ENCODE data around the gene ZNF441.

The ZNF441 gene

GRCh38 chr19:11766597-11767591, at the start of gene ZNF441:
ZNF441 (plus strand) TSS chr19:11767000; CDS start chr19:11767194, 194 bp downstream.
- no peaks in the 10 kb centered on the region for H3K9me3 ChIP-seq (ENCODE audit: control insufficient read depth in 2 of 2, low read length in 2 of 2)
- H3K27ac ChIP-seq (ENCODE audit: low read length) = peak within 1 kb of the TSS; percentile 97
- H3K36me3 ChIP-seq (ENCODE audit: control insufficient read depth in 2 of 2, insufficient read depth in 2 of 2, low read length in 2 of 2) = no peaks in the 10 kb centered on the region
- H3K4me1 ChIP-seq (ENCODE audit: control insufficient read depth, insufficient read depth, low read length) = peaks cover 12% of the 10 kb centered on the region
- H3K27me3 ChIP-seq (ENCODE audit: control insufficient read depth in 1 of 2, insufficient read depth in 2 of 2, low read length in 2 of 2) = no peaks in the 10 kb centered on the region
- peak within 1 kb of the TSS; percentile 92 to 96 for H3K9ac ChIP-seq (ENCODE audit: low read length in 2 of 2)
- H3K4me3 ChIP-seq (ENCODE audit: low read length in 2 of 2) = peak within 1 kb of the TSS; percentile 86 to 91

- Histone ChIP-seq H3K4me1 (ENCODE audit: control insufficient read depth, insufficient read depth, low read length) (no peaks in the 10 kb centered on the region), H3K36me3 (ENCODE audit: control insufficient read depth in 2 of 2, insufficient read depth in 2 of 2, low read length in 2 of 2) (peaks cover 20 to 22% of the 10 kb centered on the region in 2 donors), H3K27me3 (ENCODE audit: control insufficient read depth in 1 of 2, insufficient read depth in 2 of 2, low read length in 2 of 2) (no peaks in the 10 kb centered on the region), H3K9ac (ENCODE audit: low read length in 2 of 2) (no peak overlapping the region), H3K27ac (ENCODE audit: low read length) (no peak overlapping the region), H3K9me3 (ENCODE audit: control insufficient read depth in 2 of 2, low read length in 2 of 2) (peaks cover 5 to 6% of the 10 kb centered on the region in 2 donors), H3K4me3 (ENCODE audit: low read length in 2 of 2) (no peak overlapping the region)
Observed at GRCh38 chr19:11721681-11722080, 45.1 kb upstream of the ZNF441 start.

GRCh38 chr19:11722414-11722813, 44.4 kb upstream of the ZNF441 start:
- Histone ChIP-seq H3K9me3 (ENCODE audit: control insufficient read depth in 2 of 2, low read length in 2 of 2) (peaks cover 5 to 6% of the 10 kb centered on the region in 2 donors), H3K4me1 (ENCODE audit: control insufficient read depth, insufficient read depth, low read length) (no peaks in the 10 kb centered on the region), H3K4me3 (ENCODE audit: low read length in 2 of 2) (no peak overlapping the region), H3K36me3 (ENCODE audit: control insufficient read depth in 2 of 2, insufficient read depth in 2 of 2, low read length in 2 of 2) (peaks cover 20 to 22% of the 10 kb centered on the region in 2 donors), H3K9ac (ENCODE audit: low read length in 2 of 2) (no peak overlapping the region), H3K27me3 (ENCODE audit: control insufficient read depth in 1 of 2, insufficient read depth in 2 of 2, low read length in 2 of 2) (no peaks in the 10 kb centered on the region), H3K27ac (ENCODE audit: low read length) (no peak overlapping the region)

GRCh38 chr19:11729586-11729985, 37.2 kb upstream of the ZNF441 start:
- no peak overlapping the region for H3K27ac ChIP-seq (ENCODE audit: low read length)
- no peak overlapping the region for H3K4me3 ChIP-seq (ENCODE audit: low read length in 2 of 2)
- no peaks in the 10 kb centered on the region for H3K4me1 ChIP-seq (ENCODE audit: control insufficient read depth, insufficient read depth, low read length)
- no peaks in the 10 kb centered on the region for H3K9me3 ChIP-seq (ENCODE audit: control insufficient read depth in 2 of 2, low read length in 2 of 2)
- H3K27me3 ChIP-seq (ENCODE audit: control insufficient read depth in 1 of 2, insufficient read depth in 2 of 2, low read length in 2 of 2) = no peaks in the 10 kb centered on the region
- no peak overlapping the region for H3K9ac ChIP-seq (ENCODE audit: low read length in 2 of 2)
- peaks cover 4 to 7% of the 10 kb centered on the region in 2 donors for H3K36me3 ChIP-seq (ENCODE audit: control insufficient read depth in 2 of 2, insufficient read depth in 2 of 2, low read length in 2 of 2)

- no peaks in the 10 kb centered on the region for H3K36me3 ChIP-seq (ENCODE audit: control insufficient read depth in 2 of 2, insufficient read depth in 2 of 2, low read length in 2 of 2)
- peaks cover 13% of the 10 kb centered on the region for H3K4me1 ChIP-seq (ENCODE audit: control insufficient read depth, insufficient read depth, low read length)
- no peak overlapping the region for H3K4me3 ChIP-seq (ENCODE audit: low read length in 2 of 2)
- H3K9me3 ChIP-seq (ENCODE audit: control insufficient read depth in 2 of 2, low read length in 2 of 2) = no peaks in the 10 kb centered on the region
- no peaks in the 10 kb centered on the region for H3K27me3 ChIP-seq (ENCODE audit: control insufficient read depth in 1 of 2, insufficient read depth in 2 of 2, low read length in 2 of 2)
- H3K27ac ChIP-seq (ENCODE audit: low read length) = no peak overlapping the region
- no peak overlapping the region for H3K9ac ChIP-seq (ENCODE audit: low read length in 2 of 2)
Observed at GRCh38 chr19:11735375-11735774, 31.4 kb upstream of the ZNF441 start.

GRCh38 chr19:11736696-11737095, 30.1 kb upstream of the ZNF441 start:
- Histone ChIP-seq H3K9me3 (ENCODE audit: control insufficient read depth in 2 of 2, low read length in 2 of 2) (no peaks in the 10 kb centered on the region), H3K4me3 (ENCODE audit: low read length in 2 of 2) (no peak overlapping the region), H3K9ac (ENCODE audit: low read length in 2 of 2) (no peak overlapping the region), H3K36me3 (ENCODE audit: control insufficient read depth in 2 of 2, insufficient read depth in 2 of 2, low read length in 2 of 2) (no peaks in the 10 kb centered on the region), H3K4me1 (ENCODE audit: control insufficient read depth, insufficient read depth, low read length) (peaks cover 13% of the 10 kb centered on the region), H3K27me3 (ENCODE audit: control insufficient read depth in 1 of 2, insufficient read depth in 2 of 2, low read length in 2 of 2) (no peaks in the 10 kb centered on the region), H3K27ac (ENCODE audit: low read length) (no peak overlapping the region)

- peak overlapping the region; percentile 78 to 84 for H3K9ac ChIP-seq (ENCODE audit: low read length in 2 of 2)
- H3K9me3 ChIP-seq (ENCODE audit: control insufficient read depth in 2 of 2, low read length in 2 of 2) = no peaks in the 10 kb centered on the region
- peak overlapping the region; percentile 86 to 92 for H3K4me3 ChIP-seq (ENCODE audit: low read length in 2 of 2)
- peak overlapping the region; percentile 80 for H3K27ac ChIP-seq (ENCODE audit: low read length)
- H3K27me3 ChIP-seq (ENCODE audit: control insufficient read depth in 1 of 2, insufficient read depth in 2 of 2, low read length in 2 of 2) = no peaks in the 10 kb centered on the region
- peaks cover 13% of the 10 kb centered on the region for H3K4me1 ChIP-seq (ENCODE audit: control insufficient read depth, insufficient read depth, low read length)
- no peaks in the 10 kb centered on the region for H3K36me3 ChIP-seq (ENCODE audit: control insufficient read depth in 2 of 2, insufficient read depth in 2 of 2, low read length in 2 of 2)
Observed at GRCh38 chr19:11737964-11738745, 28.6 kb upstream of the ZNF441 start.

- Histone ChIP-seq H3K36me3 (ENCODE audit: control insufficient read depth in 2 of 2, insufficient read depth in 2 of 2, low read length in 2 of 2) (no peaks in the 10 kb centered on the region), H3K9ac (ENCODE audit: low read length in 2 of 2) (peak within 1 kb of the TSS; percentile 78 to 84), H3K9me3 (ENCODE audit: control insufficient read depth in 2 of 2, low read length in 2 of 2) (no peaks in the 10 kb centered on the region), H3K4me1 (ENCODE audit: control insufficient read depth, insufficient read depth, low read length) (peaks cover 13% of the 10 kb centered on the region), H3K27ac (ENCODE audit: low read length) (peak within 1 kb of the TSS; percentile 80), H3K4me3 (ENCODE audit: low read length in 2 of 2) (peak within 1 kb of the TSS; percentile 86 to 92), H3K27me3 (ENCODE audit: control insufficient read depth in 1 of 2, insufficient read depth in 2 of 2, low read length in 2 of 2) (no peaks in the 10 kb centered on the region)
Observed at GRCh38 chr19:11738746-11739620, 27.8 kb upstream of the ZNF441 start, which contains the start of gene ZNF823. ZNF823 (minus strand) TSS chr19:11738946; CDS start chr19:11738819, 127 bp downstream.

- Histone ChIP-seq H3K9ac (ENCODE audit: low read length in 2 of 2) (no peak overlapping the region), H3K9me3 (ENCODE audit: control insufficient read depth in 2 of 2, low read length in 2 of 2) (peaks cover 0 to 9% of the 10 kb centered on the region in 2 donors), H3K4me1 (ENCODE audit: control insufficient read depth, insufficient read depth, low read length) (no peaks in the 10 kb centered on the region), H3K27me3 (ENCODE audit: control insufficient read depth in 1 of 2, insufficient read depth in 2 of 2, low read length in 2 of 2) (no peaks in the 10 kb centered on the region), H3K4me3 (ENCODE audit: low read length in 2 of 2) (no peak overlapping the region), H3K27ac (ENCODE audit: low read length) (no peak overlapping the region), H3K36me3 (ENCODE audit: control insufficient read depth in 2 of 2, insufficient read depth in 2 of 2, low read length in 2 of 2) (no peaks in the 10 kb centered on the region)
Observed at GRCh38 chr19:11745869-11746268, 20.9 kb upstream of the ZNF441 start.

- Histone ChIP-seq H3K27ac (ENCODE audit: low read length) (no peak overlapping the region), H3K9me3 (ENCODE audit: control insufficient read depth in 2 of 2, low read length in 2 of 2) (peaks cover 0 to 9% of the 10 kb centered on the region in 2 donors), H3K4me1 (ENCODE audit: control insufficient read depth, insufficient read depth, low read length) (no peaks in the 10 kb centered on the region), H3K4me3 (ENCODE audit: low read length in 2 of 2) (no peak overlapping the region), H3K9ac (ENCODE audit: low read length in 2 of 2) (no peak overlapping the region), H3K27me3 (ENCODE audit: control insufficient read depth in 1 of 2, insufficient read depth in 2 of 2, low read length in 2 of 2) (no peaks in the 10 kb centered on the region), H3K36me3 (ENCODE audit: control insufficient read depth in 2 of 2, insufficient read depth in 2 of 2, low read length in 2 of 2) (no peaks in the 10 kb centered on the region)
Observed at GRCh38 chr19:11747277-11747676, 19.5 kb upstream of the ZNF441 start.

Measured in stomach smooth muscle (tissue), 2 donors.